Common myeloid progenitor, CD34-positive (primary cell): ENCODE results near the gene MED12L.

Experiments
- CTCF ChIA-PET: fragments of 350-600 bp; sonication (Branson Sonifier 250); formaldehyde crosslinking; loops from one replicate; lab custom pipeline; 2021; ENCODE audit warnings: antibody characterized with exemption; lab: Charles Lee
- POLR2A ChIA-PET: fragments of 350-600 bp; sonication (Branson Sonifier 250); formaldehyde crosslinking; loops from one replicate; lab custom pipeline; 2021; ENCODE audit warnings: antibody characterized with exemption; lab: Charles Lee
- DNase-seq, 3 donors: peaks; one replicate each; pipeline versions ENCODE4 v3.0.0 to v3.0.0-alpha.2; 2013
- H3K27ac ChIP-seq, 2 experiments: 1 replicate in 1 of 2; 2 replicates in 1 of 2; pipeline ENCODE4 v1.7.0; 2013; ENCODE audit warnings: inconsistent platforms in 2 of 2, low read length in 2 of 2, mild to moderate bottlenecking in 2 of 2, low read depth in 1 of 2, moderate library complexity in 1 of 2; ENCODE audit not compliant: severe bottlenecking in 2 of 2, insufficient read depth in 1 of 2, poor library complexity in 1 of 2
- H3K27me3 ChIP-seq, 5 experiments: replicated peaks in 2 of 5; 1 replicate in 3 of 5; 2 replicates in 2 of 5; pipeline versions ENCODE4 v1.6.1 to v1.7.0; 2013; ENCODE audit warnings: low read length in 4 of 5, mild to moderate bottlenecking in 2 of 5, moderate library complexity in 2 of 5, inconsistent platforms in 1 of 5; ENCODE audit not compliant: insufficient read depth in 5 of 5, control insufficient read depth in 4 of 5
- H3K36me3 ChIP-seq, 4 experiments: 1 replicate in 2 of 4; 2 replicates in 2 of 4; pipeline versions ENCODE4 v1.6.1 to v1.7.0; 2013; ENCODE audit warnings: low read length in 3 of 4, control low read depth in 1 of 4, mild to moderate bottlenecking in 1 of 4; ENCODE audit not compliant: control insufficient read depth in 4 of 4, insufficient read depth in 4 of 4
- H3K4me1 ChIP-seq, 4 experiments: 1 replicate in 3 of 4; 2 replicates in 1 of 4; pipeline versions ENCODE4 v1.6.1 to v1.7.1; 2013; ENCODE audit warnings: low read length in 3 of 4, mild to moderate bottlenecking in 3 of 4, control low read depth in 1 of 4, inconsistent platforms in 1 of 4, moderate library complexity in 1 of 4; ENCODE audit not compliant: control insufficient read depth in 4 of 4, insufficient read depth in 4 of 4; ENCODE audit errors: control extremely low read depth in 1 of 4
- H3K4me3 ChIP-seq, 7 experiments: 1 replicate in 4 of 7; 2 replicates in 3 of 7; pipeline versions ENCODE4 v1.5.1 to v1.7.0; 2013; ENCODE audit warnings: mild to moderate bottlenecking in 7 of 7, low read length in 6 of 7, moderate library complexity in 6 of 7, inconsistent platforms in 2 of 7, low read depth in 2 of 7, control low read depth in 1 of 7; ENCODE audit not compliant: insufficient read depth in 4 of 7, control insufficient read depth in 1 of 7; ENCODE audit errors: extremely low read depth in 1 of 7
- H3K9me3 ChIP-seq, 5 experiments: 1 replicate in 4 of 5; 2 replicates in 1 of 5; pipeline versions ENCODE4 v1.6.1 to v1.7.1; 2013; ENCODE audit warnings: low read length in 4 of 5, mild to moderate bottlenecking in 2 of 5, inconsistent platforms in 1 of 5, low read depth in 1 of 5, moderate library complexity in 1 of 5; ENCODE audit not compliant: control insufficient read depth in 4 of 5, insufficient read depth in 2 of 5; ENCODE audit errors: control extremely low read depth in 1 of 5
- whole genome bisulfite sequencing: methylation state at CpG from one replicate; pipeline ENCODE4 v1.1.5; 2013; ENCODE audit not compliant: insufficient coverage; 5-methylcytosine and 5-hydroxymethylcytosine counted together

Gene MED12L

GRCh38 chr3:151296226-151296625, 210.8 kb downstream of the MED12L start:
- peaks cover 0 to 17% (median 3%) of the 10 kb centered on the region in 4 experiments for H3K36me3 ChIP-seq
- no CpG with 5 or more reads among the region's 3 CpGs for WGBS
- no peaks in the 10 kb centered on the region for H3K27me3 ChIP-seq
- no peaks in the 10 kb centered on the region for H3K4me1 ChIP-seq
- POLR2A ChIA-PET = no interaction called here
- no peak for DNase-seq
- H3K27ac ChIP-seq = no peak overlapping the region
- H3K4me3 ChIP-seq = no peak overlapping the region
- H3K9me3 ChIP-seq = no peaks in the 10 kb centered on the region
- CTCF ChIA-PET = no interaction called here

GRCh38 chr3:151297429-151297828, 212.0 kb downstream of the MED12L start:
- peaks cover 0 to 17% (median 3%) of the 10 kb centered on the region in 4 experiments for H3K36me3 ChIP-seq
- no peak overlapping the region for H3K4me3 ChIP-seq
- CTCF ChIA-PET = interaction anchor here (1.2 to 1.8 kb wide), 2 partner anchors 14 to 23 kb away, joined by 3 to 4 read pairs; no protein-coding TSS in a partner anchor
- POLR2A ChIA-PET = no interaction called here
- H3K27ac ChIP-seq = no peak overlapping the region
- no peaks in the 10 kb centered on the region for H3K4me1 ChIP-seq
- WGBS = 0% methylated on average over 1 of the region's 2 CpGs
- no peak for DNase-seq
- no peaks in the 10 kb centered on the region for H3K27me3 ChIP-seq
- H3K9me3 ChIP-seq = no peaks in the 10 kb centered on the region

GRCh38 chr3:151299006-151299405, 213.5 kb downstream of the MED12L start:
- DNase-seq = no peak
- Histone ChIP-seq H3K27me3 (no peaks in the 10 kb centered on the region), H3K9me3 (no peaks in the 10 kb centered on the region), H3K27ac (no peak overlapping the region), H3K4me1 (no peaks in the 10 kb centered on the region), H3K36me3 (peaks cover 0 to 20% (median 6%) of the 10 kb centered on the region in 4 experiments), H3K4me3 (no peak overlapping the region)
- ChIA-PET CTCF (interaction anchor here (0.9 to 1.9 kb wide), 5 partner anchors 9 to 30 kb away, joined by 3 to 4 read pairs (median 3); no protein-coding TSS in a partner anchor), POLR2A (no interaction called here)
- WGBS = 100% methylated on average over 1 of the region's 2 CpGs

GRCh38 chr3:151300539-151300938, 215.1 kb downstream of the MED12L start:
- H3K27me3 ChIP-seq = no peaks in the 10 kb centered on the region
- no peaks in the 10 kb centered on the region for H3K9me3 ChIP-seq
- peaks cover 0 to 3% (median 0%) of the 10 kb centered on the region in 4 experiments for H3K4me1 ChIP-seq
- DNase-seq = no peak
- no CpG with 5 or more reads among the region's 1 CpG for WGBS
- CTCF ChIA-PET = interaction anchor here (1.1 to 1.8 kb wide), 2 partner anchors 8 to 73 kb away, joined by 4 to 5 read pairs; no protein-coding TSS in a partner anchor
- peaks cover 0 to 13% (median 6%) of the 10 kb centered on the region in 4 experiments for H3K36me3 ChIP-seq
- POLR2A ChIA-PET = no interaction called here
- H3K27ac ChIP-seq = no peak overlapping the region
- H3K4me3 ChIP-seq = no peak overlapping the region

GRCh38 chr3:151301787-151302186, 216.3 kb downstream of the MED12L start:
- no peak overlapping the region for H3K4me3 ChIP-seq
- no peaks in the 10 kb centered on the region for H3K27me3 ChIP-seq
- H3K27ac ChIP-seq = no peak overlapping the region
- POLR2A ChIA-PET = no interaction called here
- H3K36me3 ChIP-seq = peaks cover 0 to 10% (median 5%) of the 10 kb centered on the region in 4 experiments
- peaks cover 0 to 3% (median 0%) of the 10 kb centered on the region in 4 experiments for H3K4me1 ChIP-seq
- 96% methylated on average over 2 of the region's 3 CpGs for WGBS
- DNase-seq = no peak
- no peaks in the 10 kb centered on the region for H3K9me3 ChIP-seq
- CTCF ChIA-PET = interaction anchor here (0.9 kb wide), 1 partner anchor 9 kb away, joined by 3 read pairs; no protein-coding TSS in a partner anchor

GRCh38 chr3:151303751-151304150, 218.3 kb downstream of the MED12L start:
- ChIA-PET CTCF (interaction anchor here (1.1 kb wide), 1 partner anchor 42 kb away, joined by 3 read pairs; no protein-coding TSS in a partner anchor), POLR2A (no interaction called here)
- H3K27ac ChIP-seq = no peak overlapping the region

GRCh38 chr3:151305060-151305774, 219.8 kb downstream of the MED12L start:
- ChIA-PET CTCF (interaction anchor here (0.6 to 1.8 kb wide), 7 partner anchors 8 to 357 kb away, joined by 3 to 6 read pairs (median 3); no protein-coding TSS in a partner anchor), POLR2A (no interaction called here)
- DNase-seq = no peak
- Histone ChIP-seq H3K36me3 (peaks cover 0 to 10% (median 4%) of the 10 kb centered on the region in 4 experiments), H3K4me1 (peaks cover 0 to 3% (median 0%) of the 10 kb centered on the region in 4 experiments), H3K9me3 (no peaks in the 10 kb centered on the region), H3K27me3 (no peaks in the 10 kb centered on the region), H3K27ac (no peak overlapping the region), H3K4me3 (no peak overlapping the region)
- WGBS = 96% methylated on average over 3 of the region's 7 CpGs

More at GRCh38 chr3:151303751-151304150, 218.3 kb downstream of the MED12L start:
- H3K4me3 ChIP-seq = no peak overlapping the region
- H3K4me1 ChIP-seq = peaks cover 0 to 3% (median 0%) of the 10 kb centered on the region in 4 experiments
- WGBS = 100% methylated on average over 1 of the region's 2 CpGs
- H3K36me3 ChIP-seq = peaks cover 0 to 10% (median 5%) of the 10 kb centered on the region in 4 experiments
- no peaks in the 10 kb centered on the region for H3K9me3 ChIP-seq
- H3K27me3 ChIP-seq = no peaks in the 10 kb centered on the region
- DNase-seq = no peak
